Mucosa of stomach (tissue), 1 donor: ENCODE measurements around the gene TRIM65.

Experiments
- H3K27me3 ChIP-seq: one replicate; pipeline ENCODE4 v1.7.0; 2013; ENCODE audit warnings: mild to moderate bottlenecking, low read length; ENCODE audit not compliant: control insufficient read depth, insufficient read depth
- H3K36me3 ChIP-seq: one replicate; pipeline ENCODE4 v1.7.0; 2013; ENCODE audit warnings: low read length; ENCODE audit not compliant: control insufficient read depth, insufficient read depth
- H3K4me1 ChIP-seq: one replicate; pipeline ENCODE4 v1.7.0; 2013; ENCODE audit warnings: mild to moderate bottlenecking, low read length; ENCODE audit not compliant: control insufficient read depth, insufficient read depth
- H3K4me3 ChIP-seq: one replicate; pipeline ENCODE4 v1.7.0; 2013; ENCODE audit warnings: low read length
- H3K9ac ChIP-seq: one replicate; pipeline ENCODE4 v1.7.0; 2013; ENCODE audit warnings: mild to moderate bottlenecking, low read length, moderate library complexity
- H3K9me3 ChIP-seq: one replicate; pipeline ENCODE4 v1.7.0; 2013; ENCODE audit warnings: mild to moderate bottlenecking, low read length, moderate library complexity; ENCODE audit not compliant: control insufficient read depth
- donor health status: Pancreatic carcinoma.

Gene TRIM65

GRCh38 chr17:75926456-75926855 is 29.7 kb upstream of the TRIM65 start:
- Histone ChIP-seq H3K9me3 (no peaks in the 10 kb centered on the region), H3K9ac (no peak overlapping the region), H3K27me3 (no peaks in the 10 kb centered on the region), H3K36me3 (no peaks in the 10 kb centered on the region), H3K4me1 (peaks cover 8% of the 10 kb centered on the region), H3K4me3 (no peak overlapping the region)

DNA sequence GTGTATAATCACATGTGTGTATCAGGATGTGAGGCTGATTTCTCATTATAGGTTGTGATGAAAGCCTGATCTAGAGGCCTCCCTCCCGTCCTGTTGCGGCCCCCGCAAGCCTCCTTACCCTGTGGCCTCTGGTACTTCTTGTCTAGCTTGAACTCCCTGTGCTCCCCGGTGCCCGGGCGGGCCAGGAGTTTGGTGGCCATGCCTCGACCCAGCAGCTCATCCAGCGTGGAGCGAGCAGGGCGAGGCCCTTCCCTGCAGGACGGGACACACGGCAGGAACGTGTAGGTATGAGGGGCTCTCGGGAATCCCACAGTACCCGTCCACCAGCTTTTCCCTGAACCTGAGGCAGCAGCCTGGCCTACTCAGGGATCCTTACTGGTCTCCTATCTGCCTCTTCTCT is 29.2 kb upstream of the TRIM65 start:
- Histone ChIP-seq H3K27me3 (no peaks in the 10 kb centered on the region), H3K9me3 (no peaks in the 10 kb centered on the region), H3K36me3 (no peaks in the 10 kb centered on the region), H3K4me1 (peaks cover 8% of the 10 kb centered on the region), H3K9ac (no peak overlapping the region), H3K4me3 (no peak overlapping the region)

DNA sequence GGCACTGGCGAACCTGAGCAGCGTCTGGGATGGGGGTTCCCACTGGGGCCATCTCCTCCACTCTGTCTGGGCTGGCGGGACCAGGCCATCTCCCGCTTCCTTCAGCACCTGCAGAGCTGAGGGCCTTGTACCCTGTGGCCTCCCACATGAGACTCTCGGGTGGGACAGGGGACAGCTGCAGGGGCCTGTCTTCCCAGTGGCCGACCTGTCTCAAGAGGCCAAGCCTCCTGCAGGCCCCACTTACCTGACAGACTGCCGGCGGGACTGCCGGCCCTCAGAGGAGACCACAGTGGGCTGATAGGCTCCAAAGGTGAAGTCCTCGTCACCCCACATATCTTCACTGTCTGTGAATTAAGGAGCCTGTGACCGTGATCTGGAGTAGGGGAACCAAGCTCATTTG is 28.4 kb upstream of the TRIM65 start:
- H3K9ac ChIP-seq, result no peak overlapping the region
- H3K4me3 ChIP-seq, result no peak overlapping the region
- H3K36me3 ChIP-seq, result no peaks in the 10 kb centered on the region
- no peaks in the 10 kb centered on the region for H3K27me3 ChIP-seq
- H3K4me1 ChIP-seq, result peaks cover 8% of the 10 kb centered on the region
- no peaks in the 10 kb centered on the region for H3K9me3 ChIP-seq

DNA sequence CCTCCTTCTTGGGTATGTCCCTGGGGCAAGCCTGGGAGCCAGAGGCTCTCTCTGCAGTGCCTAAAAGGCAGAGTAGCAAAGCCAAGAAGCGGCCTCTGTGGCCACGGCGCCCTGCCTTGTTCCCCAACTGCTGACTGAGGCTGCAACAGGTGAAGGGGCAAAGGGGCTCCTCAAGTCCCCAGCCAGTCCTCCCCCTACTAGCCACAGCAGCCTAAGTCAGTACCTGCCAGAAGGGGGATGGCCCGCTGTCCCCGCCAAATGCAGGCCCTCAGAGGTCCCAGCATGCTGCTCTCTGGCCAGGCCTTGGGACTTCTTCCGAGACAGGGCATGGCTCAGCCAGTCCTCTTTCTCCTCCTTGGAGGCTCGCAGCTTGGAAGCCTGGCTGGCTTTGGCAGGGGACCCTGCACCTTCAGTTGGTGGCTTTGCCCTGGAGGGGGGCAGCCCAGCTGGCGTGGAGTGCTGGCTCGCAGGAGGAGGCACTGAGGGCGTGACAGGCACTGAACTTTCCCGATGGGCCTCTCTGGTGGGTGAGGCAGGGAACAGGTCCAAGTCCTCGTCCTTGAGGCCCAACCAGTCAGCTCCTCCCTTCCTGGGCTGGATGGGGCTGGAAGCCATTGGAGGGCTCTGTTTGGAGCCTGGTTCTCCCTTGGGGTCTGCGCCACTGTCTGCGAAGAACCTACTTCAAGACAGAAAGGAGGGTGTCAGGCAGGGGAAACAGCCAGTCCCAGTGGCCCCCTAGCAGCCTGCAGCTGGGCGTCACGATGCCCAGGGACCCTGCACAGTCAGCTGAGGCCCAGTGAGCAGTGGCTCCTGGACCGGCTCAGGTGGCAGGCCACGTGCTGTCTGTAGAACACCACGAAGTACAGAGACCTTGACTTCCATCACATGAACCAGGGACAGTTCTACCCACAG is 26.5 kb upstream of the TRIM65 start:
- Histone ChIP-seq H3K36me3 (no peaks in the 10 kb centered on the region), H3K27me3 (no peaks in the 10 kb centered on the region), H3K9me3 (no peaks in the 10 kb centered on the region), H3K4me3 (no peak overlapping the region), H3K4me1 (peaks cover 8% of the 10 kb centered on the region), H3K9ac (no peak overlapping the region)

DNA sequence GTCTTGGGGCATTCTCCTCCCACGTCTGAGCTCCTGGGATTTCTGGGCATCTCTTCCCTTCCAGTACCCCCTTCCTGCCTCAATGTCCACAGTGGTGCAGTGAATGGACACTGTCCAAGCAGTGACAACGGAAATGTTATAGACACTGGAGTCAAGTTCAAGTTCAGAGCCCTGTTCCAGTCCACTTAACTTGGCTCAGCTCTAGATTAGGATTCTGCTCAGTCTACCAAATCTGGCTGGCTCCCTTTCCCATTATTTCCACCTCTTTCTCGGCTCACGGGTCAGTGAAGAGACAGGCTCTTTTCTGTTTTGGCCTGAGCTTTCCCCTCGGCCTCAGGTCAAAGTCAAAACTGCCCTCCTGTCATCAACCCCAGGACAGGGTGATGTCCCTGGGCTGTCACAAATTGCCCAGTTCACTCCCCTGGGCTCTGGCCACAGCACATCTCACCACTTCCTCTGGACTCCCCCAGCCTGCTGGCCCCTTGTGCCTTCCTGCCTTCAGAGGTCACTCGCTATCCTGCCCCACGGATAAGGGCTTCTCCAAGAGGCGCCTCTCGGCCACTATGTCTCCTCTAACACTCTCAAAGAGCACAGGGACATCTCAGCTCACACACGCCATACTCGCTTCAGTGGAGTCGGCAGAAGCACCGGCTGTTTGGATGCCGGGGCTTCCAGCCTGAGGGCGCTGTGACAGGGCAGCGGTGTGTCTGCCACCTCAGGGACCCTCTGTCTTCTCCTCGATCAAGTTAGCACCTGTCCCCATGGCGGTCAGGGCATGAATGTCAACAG is 25.6 kb upstream of the TRIM65 start:
- Histone ChIP-seq H3K4me3 (no peak overlapping the region), H3K9me3 (no peaks in the 10 kb centered on the region), H3K4me1 (peaks cover 4% of the 10 kb centered on the region), H3K9ac (no peak overlapping the region), H3K27me3 (no peaks in the 10 kb centered on the region), H3K36me3 (no peaks in the 10 kb centered on the region)

GRCh38 chr17:75921596-75921995 is 24.8 kb upstream of the TRIM65 start:
- H3K27me3 ChIP-seq, result no peaks in the 10 kb centered on the region
- no peaks in the 10 kb centered on the region for H3K36me3 ChIP-seq
- no peaks in the 10 kb centered on the region for H3K4me1 ChIP-seq
- H3K9me3 ChIP-seq, result no peaks in the 10 kb centered on the region
- no peak overlapping the region for H3K4me3 ChIP-seq
- no peak overlapping the region for H3K9ac ChIP-seq

- no peaks in the 10 kb centered on the region for H3K36me3 ChIP-seq
- no peak overlapping the region for H3K9ac ChIP-seq
Observed at GRCh38 chr17:75920045-75920560, 23.4 kb upstream of the TRIM65 start.

DNA sequence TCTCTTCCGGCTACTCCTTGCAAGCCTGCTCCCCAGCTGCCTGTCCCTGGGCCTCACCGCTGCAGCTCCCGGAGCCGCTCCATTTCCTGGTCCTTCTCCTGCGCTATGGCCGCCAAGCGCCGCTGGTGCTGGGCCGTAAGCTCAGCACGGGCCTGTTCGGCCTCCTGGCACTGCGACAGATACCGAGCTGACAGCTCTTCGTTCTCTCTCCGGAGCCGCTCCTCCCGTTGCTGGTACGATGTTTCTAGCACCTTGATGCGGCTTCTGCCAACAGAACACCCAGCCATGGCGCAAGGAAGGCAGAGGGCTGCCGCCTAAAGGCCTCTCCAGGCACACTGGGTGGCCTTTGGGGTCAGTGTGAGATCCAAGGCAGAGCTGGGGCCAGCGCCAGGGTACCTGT is 22.9 kb upstream of the TRIM65 start:
- Histone ChIP-seq H3K36me3 (no peaks in the 10 kb centered on the region), H3K4me3 (no peak overlapping the region), H3K9ac (no peak overlapping the region), H3K27me3 (no peaks in the 10 kb centered on the region), H3K4me1 (no peaks in the 10 kb centered on the region), H3K9me3 (no peaks in the 10 kb centered on the region)

More at GRCh38 chr17:75920045-75920560, 23.4 kb upstream of the TRIM65 start:
- H3K27me3 ChIP-seq, result no peaks in the 10 kb centered on the region
- H3K4me3 ChIP-seq, result no peak overlapping the region
- H3K4me1 ChIP-seq, result no peaks in the 10 kb centered on the region
- no peaks in the 10 kb centered on the region for H3K9me3 ChIP-seq

DNA sequence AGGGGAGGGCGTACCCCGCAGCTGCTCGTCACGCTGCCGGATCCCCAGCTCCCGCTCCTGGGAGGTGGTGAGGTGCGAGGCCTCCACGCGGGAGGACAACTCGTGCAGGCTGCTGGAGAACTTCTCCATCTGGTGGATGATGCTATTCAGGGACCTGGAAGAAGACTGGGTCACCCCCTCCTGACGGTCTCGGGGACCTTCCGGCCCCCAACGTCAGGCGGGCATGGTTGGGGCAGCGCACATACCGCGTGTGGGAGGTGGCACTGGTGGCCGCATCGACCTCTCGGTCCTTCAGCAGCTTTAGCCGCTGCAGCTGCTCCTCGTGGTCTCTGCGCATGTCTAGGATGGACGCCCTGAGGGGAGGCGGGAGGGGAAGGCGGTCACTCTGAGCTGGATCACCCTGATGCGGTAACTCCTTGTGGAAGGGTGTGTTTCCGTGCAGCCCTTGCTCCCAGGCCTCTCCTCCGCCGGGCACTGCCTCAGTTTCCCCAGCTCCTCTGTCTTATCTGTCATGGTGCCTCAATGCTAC is 21.2 kb upstream of the TRIM65 start:
- Histone ChIP-seq H3K9ac (no peak overlapping the region), H3K9me3 (no peaks in the 10 kb centered on the region), H3K36me3 (no peaks in the 10 kb centered on the region), H3K27me3 (no peaks in the 10 kb centered on the region), H3K4me1 (no peaks in the 10 kb centered on the region), H3K4me3 (no peak overlapping the region)

- no peaks in the 10 kb centered on the region for H3K27me3 ChIP-seq
- H3K4me3 ChIP-seq, result no peak overlapping the region
- no peaks in the 10 kb centered on the region for H3K36me3 ChIP-seq
- H3K4me1 ChIP-seq, result no peaks in the 10 kb centered on the region
- H3K9ac ChIP-seq, result no peak overlapping the region
- no peaks in the 10 kb centered on the region for H3K9me3 ChIP-seq
Observed at GRCh38 chr17:75917141-75917916, 20.6 kb upstream of the TRIM65 start.

DNA sequence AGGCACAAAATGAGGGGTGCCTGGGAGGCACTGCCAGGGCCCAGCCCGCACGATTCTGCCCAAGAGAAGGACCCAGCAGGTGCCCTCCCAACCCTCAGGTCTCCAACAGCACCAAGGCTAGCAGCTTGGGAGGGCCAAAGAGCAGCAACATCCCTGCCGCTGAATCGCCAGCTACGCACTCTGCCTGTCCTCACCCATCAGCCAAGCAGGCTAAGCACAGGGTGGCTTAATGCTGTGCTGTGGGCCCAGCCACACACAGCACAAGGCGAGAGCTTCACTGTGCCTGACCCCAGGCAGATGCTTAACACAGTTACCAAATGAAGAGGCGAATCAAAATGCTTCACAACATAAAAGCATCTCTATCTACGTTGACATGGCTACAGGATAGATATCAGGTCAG is 18.5 kb upstream of the TRIM65 start:
- Histone ChIP-seq H3K27me3 (no peaks in the 10 kb centered on the region), H3K9me3 (no peaks in the 10 kb centered on the region), H3K9ac (no peak overlapping the region), H3K4me3 (no peak overlapping the region), H3K4me1 (no peaks in the 10 kb centered on the region), H3K36me3 (no peaks in the 10 kb centered on the region)
